Uterus (tissue), 4 donors: ENCODE measurements around the gene EIF3B. TPM values are rescaled to one million over a fixed set of nuclear protein-coding genes. Genes with fewer than 3 reads are reported as not detected.
A peak's percentile ranks its signal among the peaks of the same experiment; 100 is the strongest.
"Not testable (repeated sequence)": the region's sequence is repeated elsewhere in the genome, so short reads cannot be mapped to it uniquely, and the experiment has no call there.

Source experiments
- DNase-seq, 2 donors: peaks; one replicate each; pipeline ENCODE4 v3.0.0-alpha.2; 2019 to 2020
- H3K27ac ChIP-seq, 2 donors: fragments of 200-600 bp; sonication (generic); 1 replicate in 1 of 2; 2 replicates in 1 of 2; pipeline ENCODE4 v1.5.1; 2016 to 2018
- H3K27me3 ChIP-seq, 2 donors: fragments of 200-600 bp; sonication (generic); one replicate each; pipeline ENCODE4 v1.5.1; 2018 to 2019; ENCODE audit warnings: control low read depth in 1 of 2
- H3K36me3 ChIP-seq, 2 donors: fragments of 200-600 bp; sonication (generic); one replicate each; pipeline ENCODE4 v1.5.1; 2019; ENCODE audit warnings: control low read depth in 1 of 2
- H3K4me1 ChIP-seq, 2 donors: fragments of 200-600 bp; sonication (generic); one replicate each; pipeline ENCODE4 v1.5.1; 2018 to 2019; ENCODE audit warnings: control low read depth in 1 of 2
- H3K4me3 ChIP-seq, 2 donors: fragments of 200-600 bp; sonication (generic); 1 replicate in 1 of 2; 2 replicates in 1 of 2; pipeline ENCODE4 v1.5.1; 2018 to 2019; ENCODE audit warnings: mild to moderate bottlenecking in 1 of 2
- H3K9me3 ChIP-seq, 2 donors: fragments of 200-600 bp; sonication (generic); one replicate each; pipeline ENCODE4 v1.5.1; 2019; ENCODE audit warnings: control low read depth in 1 of 2
- POLR2A ChIP-seq, 2 donors: fragments of 450-650 bp; IDR thresholded peaks; one replicate each; pipeline ENCODE4 v1.6.1; 2016; ENCODE audit warnings: antibody characterized with exemption in 2 of 2, mild to moderate bottlenecking in 1 of 2, moderate library complexity in 1 of 2
- intact Hi-C: fragments of 100-400 bp; cut with DNase I; formaldehyde crosslinking; loops from one replicate; pipeline ENCODE4 v1.15.1; 2023; ENCODE audit warnings: low total_unique reads
- total RNA-seq, 4 donors: library from RNA; depleted of rRNA in 3 of 4; stranded (reverse); fragments of >200 nt in 3 of 4; gene quantifications; one replicate each; pipeline versions ENCODE4 v1.1.0 to v1.2.4, GENCODE V29; 2014 to 2023
- TF ChIP-seq, protein P1 (sequence below), 4 experiments: fragments of 200-600 bp in 2 of 4; fragments of 450-650 bp in 2 of 4; sonication (generic) in 2 of 4; IDR thresholded peaks; one replicate each; pipeline ENCODE4 v1.5.1; 2016 to 2019; ENCODE audit warnings: antibody characterized with exemption in 4 of 4, mild to moderate bottlenecking in 2 of 4, moderate library complexity in 1 of 4
- donor health status: DM: yes; HTN: yes; CAD: no.

EIF3B gene
- total RNA-seq, 4 donors from 2014 or later: 67.6 to 155 (median 95.2) TPM

DNA sequence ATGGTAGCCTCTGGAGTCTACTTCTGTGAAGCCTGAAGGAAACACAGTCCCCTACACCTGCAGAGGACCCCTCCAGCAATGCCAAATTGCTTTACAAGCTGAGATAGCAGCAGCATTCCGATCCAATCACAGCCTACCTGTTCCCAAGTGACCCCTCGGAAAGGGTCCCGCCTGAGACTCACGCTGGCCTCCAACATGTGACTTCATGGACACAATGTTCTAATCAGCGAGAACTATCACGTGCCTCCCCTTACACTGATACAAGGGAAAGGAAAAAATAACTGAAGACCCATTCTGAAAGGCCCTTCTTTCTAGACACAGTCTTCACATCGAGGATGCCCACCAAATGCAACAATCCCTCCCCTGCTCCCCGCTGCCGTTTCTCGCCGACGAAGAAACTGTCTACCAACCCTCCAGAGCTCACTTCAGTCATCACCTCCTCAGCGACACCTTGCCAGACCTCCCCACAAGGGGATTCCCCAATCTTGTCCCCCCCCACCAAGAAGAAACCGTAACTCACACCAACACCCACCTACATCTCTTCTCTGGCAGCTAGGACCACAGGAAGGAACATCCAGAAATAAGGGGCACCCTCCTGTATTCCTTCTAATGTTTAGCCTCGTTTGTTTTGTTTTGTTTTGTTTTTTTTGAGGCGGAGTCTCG, 42.2 kb upstream of the EIF3B start:
- Histone ChIP-seq H3K36me3 (no peaks in the 10 kb centered on the region), H3K27me3 (no peaks in the 10 kb centered on the region), H3K4me3 (no peak overlapping the region), H3K9me3 (no peaks in the 10 kb centered on the region), H3K4me1 (no peaks in the 10 kb centered on the region), H3K27ac (no peak overlapping the region)
- intact Hi-C loops: no loop called here
- no peak for TF ChIP-seq POLR2A (IDR thresholded peaks at IDR 0.05)
- TF ChIP-seq, protein P1, sequence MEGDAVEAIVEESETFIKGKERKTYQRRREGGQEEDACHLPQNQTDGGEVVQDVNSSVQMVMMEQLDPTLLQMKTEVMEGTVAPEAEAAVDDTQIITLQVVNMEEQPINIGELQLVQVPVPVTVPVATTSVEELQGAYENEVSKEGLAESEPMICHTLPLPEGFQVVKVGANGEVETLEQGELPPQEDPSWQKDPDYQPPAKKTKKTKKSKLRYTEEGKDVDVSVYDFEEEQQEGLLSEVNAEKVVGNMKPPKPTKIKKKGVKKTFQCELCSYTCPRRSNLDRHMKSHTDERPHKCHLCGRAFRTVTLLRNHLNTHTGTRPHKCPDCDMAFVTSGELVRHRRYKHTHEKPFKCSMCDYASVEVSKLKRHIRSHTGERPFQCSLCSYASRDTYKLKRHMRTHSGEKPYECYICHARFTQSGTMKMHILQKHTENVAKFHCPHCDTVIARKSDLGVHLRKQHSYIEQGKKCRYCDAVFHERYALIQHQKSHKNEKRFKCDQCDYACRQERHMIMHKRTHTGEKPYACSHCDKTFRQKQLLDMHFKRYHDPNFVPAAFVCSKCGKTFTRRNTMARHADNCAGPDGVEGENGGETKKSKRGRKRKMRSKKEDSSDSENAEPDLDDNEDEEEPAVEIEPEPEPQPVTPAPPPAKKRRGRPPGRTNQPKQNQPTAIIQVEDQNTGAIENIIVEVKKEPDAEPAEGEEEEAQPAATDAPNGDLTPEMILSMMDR (IDR thresholded peaks at IDR 0.05): no peak
- no peak for DNase-seq

DNA sequence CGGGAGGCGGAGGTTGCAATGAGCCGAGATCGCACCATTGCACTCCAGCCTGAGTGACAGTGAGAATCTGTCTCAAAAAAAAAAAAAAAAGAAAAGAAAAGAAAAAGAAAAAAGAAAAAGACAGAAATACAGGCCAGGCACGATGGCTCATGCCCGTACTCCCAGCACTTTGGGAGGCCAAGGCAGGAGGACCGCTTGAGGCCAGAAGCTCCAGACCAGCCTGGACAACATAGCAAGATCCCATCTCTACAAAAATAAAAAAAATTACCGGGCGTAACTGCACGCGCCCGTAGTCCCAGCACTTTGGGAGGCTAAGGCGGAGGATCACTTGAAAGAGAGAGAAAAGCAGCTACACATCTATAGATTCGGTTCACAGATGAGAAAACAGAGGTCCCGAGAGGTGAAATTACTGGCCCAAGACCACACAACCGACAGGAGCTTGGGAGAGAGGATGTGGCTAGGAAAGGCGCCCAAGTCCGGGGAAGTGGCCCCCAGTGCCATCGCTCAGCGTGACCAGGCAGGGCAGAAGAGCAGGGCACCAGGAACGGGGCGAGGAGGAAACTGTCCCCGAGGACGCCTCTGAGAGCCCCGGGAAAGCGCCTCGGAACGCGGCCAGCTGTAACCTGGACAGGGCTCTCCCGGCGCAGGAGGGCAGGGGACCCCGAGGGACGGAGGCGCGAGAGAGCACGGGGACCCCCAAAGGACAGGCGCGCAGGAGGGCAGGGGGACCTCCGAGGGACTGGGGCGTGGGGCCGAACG, 41.0 kb upstream of the EIF3B start:
- Histone ChIP-seq H3K27me3 (no peaks in the 10 kb centered on the region), H3K27ac (peak overlapping the region; percentile 71 to 72), H3K4me3 (peak overlapping the region; percentile 71 to 86), H3K4me1 (no peaks in the 10 kb centered on the region), H3K36me3 (no peaks in the 10 kb centered on the region), H3K9me3 (no peaks in the 10 kb centered on the region)
- no peak for DNase-seq
- TF ChIP-seq, protein P1 (IDR thresholded peaks at IDR 0.05): no peak
- TF ChIP-seq POLR2A (IDR thresholded peaks at IDR 0.05): no peak
- intact Hi-C loops: no loop called here

DNA sequence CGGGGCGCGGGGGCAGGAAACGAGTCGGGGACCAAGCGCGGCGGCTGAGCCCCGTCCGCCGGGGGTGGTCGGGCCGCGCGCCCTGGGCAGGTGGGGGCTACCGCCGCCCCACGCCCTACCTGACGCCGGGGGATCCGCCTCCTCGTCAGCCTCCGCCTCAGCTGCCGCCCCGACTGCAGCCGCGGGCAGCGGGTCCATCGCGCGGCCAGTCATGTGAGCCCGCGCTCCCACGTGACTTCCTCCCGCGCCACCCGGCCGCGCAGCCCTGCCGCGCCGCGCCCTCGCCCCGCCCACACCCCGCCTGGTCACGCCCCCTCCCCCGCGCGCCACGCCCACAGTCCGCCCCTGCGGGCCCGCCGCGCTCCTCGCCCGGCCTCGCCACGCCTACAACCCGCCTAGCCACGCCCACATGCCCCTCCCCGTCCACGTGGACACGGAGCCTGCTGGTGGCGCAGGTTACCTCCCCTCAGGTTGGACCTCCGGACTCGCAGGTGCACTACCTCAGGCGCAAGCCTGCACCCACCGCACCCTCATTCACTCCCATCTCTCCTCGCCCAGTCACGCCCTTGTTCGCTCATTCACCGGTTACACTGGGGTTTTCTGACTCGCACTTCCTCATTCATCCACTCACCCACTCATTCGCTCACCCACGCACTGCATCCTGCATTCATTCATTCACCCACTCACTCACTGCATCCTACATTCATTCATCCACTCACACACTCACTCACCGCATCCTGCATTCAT, 40.2 kb upstream of the EIF3B start, which contains the start of gene SNX8:
TSS of gene SNX8 (minus strand) at position 233 of the 747 bp plus-strand sequence. CDS start at position 213, 20 bp downstream.
- DNase-seq: peak; percentile 87 to 92
- no peaks in the 10 kb centered on the region for H3K4me1 ChIP-seq
- intact Hi-C loops: no loop called here
- no peaks in the 10 kb centered on the region for H3K9me3 ChIP-seq
- peak; percentile 47 to 64 for TF ChIP-seq POLR2A (IDR thresholded peaks at IDR 0.05)
- TF ChIP-seq, protein P1 (IDR thresholded peaks at IDR 0.05): peak in 2 of 4 experiments; percentile 3 to 13
- H3K27me3 ChIP-seq: no peaks in the 10 kb centered on the region
- peak within 1 kb of the TSS; percentile 71 to 86 for H3K4me3 ChIP-seq
- H3K36me3 ChIP-seq: no peaks in the 10 kb centered on the region
- peak within 1 kb of the TSS; percentile 71 to 72 for H3K27ac ChIP-seq

DNA sequence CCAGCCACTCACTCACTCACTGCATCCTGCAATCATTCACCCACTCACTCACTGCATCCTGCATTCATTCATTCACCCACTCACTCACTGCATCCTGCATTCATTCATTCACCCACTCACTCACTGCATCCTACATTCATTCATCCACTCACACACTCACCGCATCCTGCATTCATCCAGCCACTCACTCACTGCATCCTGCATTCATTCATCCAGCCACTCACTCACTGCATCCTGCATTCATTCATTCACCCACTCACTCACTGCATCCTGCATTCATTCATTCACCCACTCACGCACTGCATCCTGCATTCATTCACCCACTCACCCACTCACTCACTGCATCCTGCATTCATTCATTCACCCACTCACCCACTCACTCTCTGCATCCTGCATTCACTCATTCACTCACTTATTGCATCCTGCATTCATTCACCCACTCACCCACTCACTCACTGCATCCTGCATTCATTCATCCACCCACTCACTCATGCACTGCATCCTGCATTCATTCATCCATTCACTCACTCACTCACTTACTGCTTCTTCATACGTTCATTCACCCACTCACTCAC, 39.6 kb upstream of the EIF3B start:
- H3K27me3 ChIP-seq, H3K4me3 ChIP-seq, H3K9me3 ChIP-seq, intact Hi-C loops, H3K4me1 ChIP-seq, H3K36me3 ChIP-seq, H3K27ac ChIP-seq, DNase-seq: not testable (repeated sequence)

DNA sequence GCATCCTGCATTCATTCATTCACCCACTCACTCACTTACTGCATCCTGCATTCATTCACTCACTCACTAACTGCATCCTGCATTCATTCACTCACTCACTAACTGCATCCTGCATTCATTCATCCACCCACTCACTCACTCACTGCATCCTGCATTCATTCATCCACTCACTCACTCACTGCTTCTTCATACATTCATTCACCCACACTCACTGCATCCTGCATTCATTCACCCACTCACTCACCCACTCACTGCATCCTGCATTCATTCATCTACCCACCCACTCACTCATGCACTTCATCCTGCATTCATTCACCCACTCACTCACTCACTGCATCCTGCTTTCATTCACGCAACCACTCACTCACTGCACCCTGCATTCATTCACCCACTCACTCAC, 38.8 kb upstream of the EIF3B start:
- intact Hi-C loops: no loop called here
- Histone ChIP-seq H3K4me1 (no peaks in the 10 kb centered on the region), H3K4me3 (no peak overlapping the region), H3K36me3 (no peaks in the 10 kb centered on the region), H3K27ac (no peak overlapping the region), H3K9me3 (no peaks in the 10 kb centered on the region), H3K27me3 (no peaks in the 10 kb centered on the region)
- no peak for TF ChIP-seq POLR2A (IDR thresholded peaks at IDR 0.05)
- TF ChIP-seq, protein P1 (IDR thresholded peaks at IDR 0.05): no peak
- no peak for DNase-seq
